GM12872 (cell line): ENCODE data around the gene WNT5B.

Experiments
- TF ChIP-seq, protein P1 (sequence below): IDR thresholded peaks from 3 replicates; pipeline ENCODE4 v1.5.1; 2011; ENCODE audit warnings: low read depth, mild to moderate bottlenecking, low read length, moderate library complexity; ENCODE audit not compliant: insufficient read depth

WNT5B gene

DNA sequence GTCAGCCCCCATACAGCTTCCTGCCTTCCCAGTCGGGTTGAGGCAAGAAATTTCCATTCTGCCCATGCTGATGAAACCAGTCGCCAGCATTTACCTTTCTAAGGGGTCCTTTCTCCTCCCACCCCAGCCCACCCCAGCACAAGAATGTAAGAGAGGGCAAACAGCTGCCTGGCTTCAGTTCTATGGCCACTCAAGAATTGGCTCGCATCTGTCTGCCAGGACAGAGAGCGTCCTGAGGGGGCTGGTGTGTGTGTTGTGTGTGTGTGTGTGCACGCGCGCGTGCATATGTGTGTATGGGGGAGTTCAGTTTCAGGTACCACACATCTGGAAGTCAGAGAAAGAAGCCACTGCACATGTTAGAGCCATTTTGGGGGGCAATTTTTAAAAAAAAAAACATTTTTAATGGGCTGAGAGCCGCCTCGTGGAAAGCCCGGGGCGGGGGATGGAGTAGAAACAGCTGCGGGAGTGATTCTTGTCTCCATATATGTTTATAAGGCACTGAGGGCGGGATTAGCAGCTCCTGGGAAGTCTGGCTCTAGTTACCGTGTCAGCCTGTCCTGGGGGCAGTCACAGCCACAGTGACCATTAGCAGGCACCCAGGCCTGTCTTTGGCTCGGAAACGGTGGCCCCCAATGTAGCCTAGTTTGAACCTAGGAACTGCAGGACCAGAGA lies at the start of gene WNT5B:
WNT5B (plus strand) TSS at position 566 of the 672 bp plus-strand sequence. CDS start 2,124 bp downstream, outside the sequence.
- TF ChIP-seq, protein P1, sequence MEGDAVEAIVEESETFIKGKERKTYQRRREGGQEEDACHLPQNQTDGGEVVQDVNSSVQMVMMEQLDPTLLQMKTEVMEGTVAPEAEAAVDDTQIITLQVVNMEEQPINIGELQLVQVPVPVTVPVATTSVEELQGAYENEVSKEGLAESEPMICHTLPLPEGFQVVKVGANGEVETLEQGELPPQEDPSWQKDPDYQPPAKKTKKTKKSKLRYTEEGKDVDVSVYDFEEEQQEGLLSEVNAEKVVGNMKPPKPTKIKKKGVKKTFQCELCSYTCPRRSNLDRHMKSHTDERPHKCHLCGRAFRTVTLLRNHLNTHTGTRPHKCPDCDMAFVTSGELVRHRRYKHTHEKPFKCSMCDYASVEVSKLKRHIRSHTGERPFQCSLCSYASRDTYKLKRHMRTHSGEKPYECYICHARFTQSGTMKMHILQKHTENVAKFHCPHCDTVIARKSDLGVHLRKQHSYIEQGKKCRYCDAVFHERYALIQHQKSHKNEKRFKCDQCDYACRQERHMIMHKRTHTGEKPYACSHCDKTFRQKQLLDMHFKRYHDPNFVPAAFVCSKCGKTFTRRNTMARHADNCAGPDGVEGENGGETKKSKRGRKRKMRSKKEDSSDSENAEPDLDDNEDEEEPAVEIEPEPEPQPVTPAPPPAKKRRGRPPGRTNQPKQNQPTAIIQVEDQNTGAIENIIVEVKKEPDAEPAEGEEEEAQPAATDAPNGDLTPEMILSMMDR, result no peak

DNA sequence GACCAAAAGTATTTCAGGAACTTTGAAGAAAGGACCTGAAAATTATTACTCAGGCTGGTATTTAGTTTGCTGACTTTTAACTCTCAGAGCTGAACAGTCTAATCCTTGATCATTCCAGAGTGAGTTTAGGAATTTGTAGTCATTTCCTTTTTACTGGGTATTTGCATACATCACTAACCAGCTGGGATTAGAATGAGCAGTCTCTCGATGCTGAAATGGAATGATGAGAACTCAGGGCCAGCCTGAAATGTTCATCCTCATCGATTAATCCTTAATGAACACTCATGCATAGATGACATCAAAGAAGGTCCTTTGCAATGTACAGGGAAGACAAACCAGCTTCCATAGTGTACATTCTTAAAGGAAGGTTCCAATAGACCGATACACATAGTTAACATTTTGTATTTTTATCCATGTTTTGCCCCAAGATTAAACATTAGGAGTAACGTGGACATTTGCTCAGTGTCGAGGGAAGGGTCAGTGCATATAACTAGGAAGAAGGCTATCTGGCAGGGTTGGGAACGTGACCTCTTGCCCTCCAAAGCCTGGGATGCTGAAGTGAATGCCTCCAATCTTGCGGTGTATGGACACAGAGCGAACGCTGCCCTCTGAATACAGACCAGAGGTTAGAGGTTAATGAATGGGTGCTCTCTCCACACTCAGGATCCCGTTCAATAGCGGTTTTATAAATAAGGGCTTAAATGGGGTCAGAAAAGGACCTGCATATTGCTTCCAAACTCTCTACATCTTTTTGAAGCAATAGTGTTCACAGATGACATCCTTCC lies 49.2 kb upstream of the WNT5B start:
- TF ChIP-seq, protein P1, result no peak

DNA sequence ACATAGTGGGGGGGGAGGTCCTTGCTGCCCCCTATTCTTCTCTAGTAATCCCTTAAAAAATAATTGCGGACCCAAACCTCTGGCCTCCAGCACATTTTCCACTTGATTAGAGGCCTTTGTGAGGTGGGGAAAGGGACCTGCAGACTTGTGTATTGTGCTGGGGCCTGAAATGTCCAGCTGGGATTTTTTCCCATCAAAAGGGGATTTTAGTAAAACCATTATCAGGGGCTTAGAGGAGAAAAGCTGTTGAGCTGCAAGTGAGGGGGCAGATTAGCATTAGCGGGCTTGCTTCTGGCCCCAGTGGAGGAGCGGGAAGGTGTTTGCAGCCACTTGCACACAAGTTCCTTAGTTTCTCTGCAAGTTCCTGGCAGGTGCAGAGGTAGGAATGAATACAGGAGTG lies 48.5 kb upstream of the WNT5B start:
- TF ChIP-seq, protein P1, result no peak

DNA sequence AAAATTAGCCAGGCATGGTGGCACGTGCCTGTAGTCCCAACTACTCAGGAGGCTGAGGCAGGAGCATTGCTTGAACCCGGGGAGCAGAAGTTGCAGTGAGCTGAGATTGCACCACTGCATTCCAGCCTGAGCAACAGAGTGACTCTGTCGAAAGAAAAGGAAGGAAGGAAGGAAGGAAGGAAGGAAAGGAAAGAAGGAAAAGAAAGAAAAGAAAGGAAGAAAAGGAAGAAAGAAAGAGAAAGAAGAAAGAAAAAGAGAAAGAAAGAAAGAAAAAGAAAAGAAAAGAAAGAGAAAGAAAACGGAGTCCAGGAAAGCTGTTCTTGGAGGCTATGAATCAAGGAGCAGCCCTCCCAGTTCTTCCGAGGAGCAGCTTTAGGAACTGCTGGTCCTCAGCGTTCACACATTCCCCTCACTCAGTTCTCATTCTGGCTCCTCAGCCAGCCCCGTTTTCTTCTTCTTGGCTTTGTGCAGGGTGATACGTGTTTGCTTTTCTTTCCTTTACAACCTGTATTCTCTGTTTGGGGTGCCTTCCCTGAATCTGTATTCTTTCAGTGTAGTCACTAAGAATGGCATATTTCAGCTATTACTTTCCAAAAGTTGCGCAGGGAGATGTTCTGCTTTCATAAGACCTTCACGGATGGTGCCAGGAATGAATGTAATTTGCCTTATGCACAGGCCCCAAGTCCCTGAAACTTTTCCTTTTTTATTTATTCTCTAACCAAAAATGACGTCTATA lies 46.9 kb upstream of the WNT5B start:
- TF ChIP-seq, protein P1, result no peak

DNA sequence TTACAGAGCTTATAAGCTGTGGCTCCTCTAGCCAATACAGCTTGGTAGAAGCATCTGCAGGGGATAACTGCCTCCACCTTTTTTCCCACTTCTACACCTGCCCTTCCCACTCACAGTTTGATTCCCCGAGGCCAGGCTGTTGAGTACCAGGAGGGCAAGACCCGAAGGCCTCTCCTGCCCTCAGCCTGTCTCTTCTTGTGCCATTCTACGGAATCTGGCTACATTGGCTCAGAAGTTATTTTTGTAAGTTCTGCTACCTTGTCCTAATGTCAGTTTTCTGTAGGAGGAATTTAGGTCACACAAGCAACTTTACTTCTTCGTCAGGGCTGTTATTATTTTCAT lies 46.4 kb upstream of the WNT5B start:
- TF ChIP-seq, protein P1, result no peak

DNA sequence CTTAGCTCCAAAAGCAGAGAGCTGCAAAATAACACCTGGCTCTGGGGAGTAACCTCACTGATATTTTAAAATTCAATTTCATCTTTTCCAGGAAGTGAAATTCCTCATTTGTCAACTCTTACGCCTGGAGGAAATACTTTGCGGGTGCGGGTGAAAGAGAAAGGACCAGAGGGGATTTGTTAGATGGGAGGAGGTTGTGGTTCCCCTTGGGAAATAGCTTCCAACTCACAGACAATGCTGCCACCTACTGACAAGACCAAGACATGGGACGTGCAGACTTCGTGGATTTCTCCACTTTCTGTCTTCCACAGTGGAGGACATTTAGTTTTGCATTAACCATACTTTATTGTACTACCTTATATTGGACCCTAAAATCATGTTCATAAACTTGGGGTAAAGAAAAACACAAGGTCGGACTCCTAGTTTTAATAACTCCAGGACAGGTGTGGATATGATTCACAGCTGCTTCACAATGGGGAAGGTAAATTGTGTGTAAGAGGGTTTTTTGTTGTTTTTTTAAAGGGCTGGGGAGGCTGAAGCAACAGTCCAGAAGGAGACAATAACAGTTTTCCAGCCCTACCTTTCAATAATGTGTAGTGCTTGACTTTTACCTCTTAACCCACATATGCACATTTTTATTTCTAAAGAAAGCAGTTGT lies 45.5 kb upstream of the WNT5B start:
- TF ChIP-seq, protein P1, result peak; percentile 80

DNA sequence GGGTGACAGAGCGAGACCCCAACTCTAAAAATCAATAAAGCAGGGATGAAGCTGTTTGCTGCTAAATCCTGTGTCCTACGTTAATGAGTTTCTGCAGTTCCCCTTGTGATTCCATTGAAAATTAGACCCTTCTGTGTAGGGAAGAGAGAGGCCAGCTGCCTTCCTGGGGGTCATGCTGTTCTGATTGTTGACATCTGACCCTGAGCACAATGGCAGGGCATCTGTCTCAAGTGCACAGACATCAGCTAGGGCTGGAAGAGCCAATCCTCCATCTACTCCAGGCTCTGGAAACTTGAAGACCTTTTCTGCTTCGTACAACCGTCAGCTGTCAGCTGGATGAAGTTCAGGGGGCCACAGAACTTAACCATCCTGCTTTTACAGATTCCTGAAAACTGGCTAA lies 44.7 kb upstream of the WNT5B start:
- TF ChIP-seq, protein P1, result no peak
